ENCODE measurements around the gene HMX3.

Gene HMX3

GRCh38 chr10:123134915-123135414, 805 bp upstream of the HMX3 start:
- no peak for DNase-seq

- DNase-seq, result no peak
Measured at GRCh38 chr10:123136221-123136805, 543 bp downstream of the HMX3 start.

GRCh38 chr10:123136806-123137642, 1.3 kb downstream of the HMX3 start:
- DNase-seq, result no peak

GRCh38 chr10:123139165-123139520, 3.4 kb downstream of the HMX3 start:
- no peak for DNase-seq

- DNase-seq, result no peak
Measured at GRCh38 chr10:123139521-123140163, 3.9 kb downstream of the HMX3 start.

GRCh38 chr10:123140164-123140982, 4.6 kb downstream of the HMX3 start:
- DNase-seq, result no peak

- DNase-seq, result no peak
Measured at GRCh38 chr10:123140983-123141390, 5.2 kb downstream of the HMX3 start.

- DNase-seq, result no peak
Measured at GRCh38 chr10:123141791-123142700, 6.3 kb downstream of the HMX3 start.

- DNase-seq, result no peak
Measured at GRCh38 chr10:123142701-123143161, 7.0 kb downstream of the HMX3 start.

GRCh38 chr10:123143162-123143824, 7.5 kb downstream of the HMX3 start:
- no peak for DNase-seq

GRCh38 chr10:123143825-123144168, 8.0 kb downstream of the HMX3 start:
- no peak for DNase-seq

- DNase-seq, result no peak
Measured at GRCh38 chr10:123144697-123145541, 9.1 kb downstream of the HMX3 start.

GRCh38 chr10:123145542-123146012, 9.8 kb downstream of the HMX3 start:
- DNase-seq, result no peak

- DNase-seq, result no peak
Measured at GRCh38 chr10:123146013-123146893, 10.5 kb downstream of the HMX3 start.

- DNase-seq, result no peak
Measured at GRCh38 chr10:123146894-123147634, 11.3 kb downstream of the HMX3 start.

GRCh38 chr10:123147635-123148413, 12.1 kb downstream of the HMX3 start, which contains the start of gene HMX2:
TSS of gene HMX2 (plus strand) at chr10:123148136. CDS start at chr10:123148379, 243 bp downstream.
- DNase-seq, result no peak

GRCh38 chr10:123148414-123149161, 12.8 kb downstream of the HMX3 start:
- DNase-seq, result no peak
